ENCODE data around the gene SCRN1. TPM values are rescaled to one million over a fixed set of nuclear protein-coding genes. Genes with fewer than 3 reads are reported as not detected.

The SCRN1 gene
- total and polyA plus RNA-seq, 2 of the 13 experiments (the other 11 are each of a cell fraction or from before 2014, with no cell fraction given) = 43.2 to 49.8 TPM

- TF ChIP-seq LCORL (IDR thresholded peaks at IDR 0.05) (peak; percentile 62), LCORL (CRISPR knock-in tag; IDR thresholded peaks at IDR 0.05) (peak; percentile 90), ZNF788 (CRISPR knock-in tag; IDR thresholded peaks at IDR 0.05; ENCODE audit: borderline replicate concordance) (peak; percentile 72; the same call in 1 of the 2 replicates), KLF11 (CRISPR knock-in tag; IDR thresholded peaks at IDR 0.05) (peak; percentile 54; the same call in 1 of the 2 replicates), ZNF775 (CRISPR knock-in tag; IDR thresholded peaks at IDR 0.05; ENCODE audit: borderline replicate concordance) (no peak), ZNF792 (CRISPR knock-in tag; IDR thresholded peaks at IDR 0.05) (0 out of 2 replicates have a peak, but pooled peaks have one; percentile 19), ARNT (IDR thresholded peaks at IDR 0.05) (no peak), NR3C1 (CRISPR knock-in tag; IDR thresholded peaks at IDR 0.05) (no peak), ZBTB38 (CRISPR knock-in tag; IDR thresholded peaks at IDR 0.05) (no peak), YEATS2 (CRISPR knock-in tag; IDR thresholded peaks at IDR 0.05; ENCODE audit: borderline replicate concordance) (peak; percentile 75; the same call in 1 of the 2 replicates), ZBTB33 (CRISPR knock-in tag; IDR thresholded peaks at IDR 0.05) (no peak), ZNF33A (CRISPR knock-in tag; IDR thresholded peaks at IDR 0.05; ENCODE audit: borderline replicate concordance) (no peak), POLR2G (IDR thresholded peaks at IDR 0.05; ENCODE audit: low read depth, low read length) (peak; percentile 64), CHD2 (IDR thresholded peaks at IDR 0.05; ENCODE audit: low read depth, low read length) (peak; percentile 46; the same call in 1 of the 2 replicates), HDAC2 (CRISPR knock-in tag; IDR thresholded peaks at IDR 0.05) (peak; percentile 50; the same call in 1 of the 2 replicates), PBX3 (CRISPR knock-in tag; IDR thresholded peaks at IDR 0.05; ENCODE audit: borderline replicate concordance) (peak; percentile 92; the same call in 1 of the 2 replicates), ZNF503 (CRISPR knock-in tag; IDR thresholded peaks at IDR 0.05) (peak; percentile 48; the same call in 1 of the 2 replicates), ZMYM4 (CRISPR knock-in tag; IDR thresholded peaks at IDR 0.05) (peak; percentile 98), ZNF652 (CRISPR knock-in tag; IDR thresholded peaks at IDR 0.05; ENCODE audit: borderline replicate concordance, low read depth) (peak; percentile 100), ZNF574 (CRISPR knock-in tag; IDR thresholded peaks at IDR 0.05) (peak; percentile 43; the same call in 1 of the 2 replicates), KMT2B (CRISPR knock-in tag; IDR thresholded peaks at IDR 0.05) (peak; percentile 81; the same call in 1 of the 2 replicates), SALL1 (CRISPR knock-in tag; IDR thresholded peaks at IDR 0.05) (peak; percentile 69), ZNF550 (CRISPR knock-in tag; IDR thresholded peaks at IDR 0.05; ENCODE audit: borderline replicate concordance) (no peak)
Measured at GRCh38 chr7:30026229-30027064, 36.8 kb upstream of the SCRN1 start, which contains the start of gene FKBP14 (continued).

Measured in HepG2 (cell line).